ENCODE measurements around the gene JARID2.

Gene JARID2

GRCh38 chr6:15350386-15351083 lies 104.7 kb downstream of the JARID2 start:
- Histone ChIP-seq H3K36me3 (no peaks in the 10 kb centered on the region; the same call in 1 of the 2 replicates), H3K4me3 (ENCODE audit: low read depth, low read length) (no peak overlapping the region), H3K9me3 (ENCODE audit: severe bottlenecking) (no peaks in the 10 kb centered on the region), H3K27me3 (ENCODE audit: insufficient read depth, low read depth, severe bottlenecking) (no peaks in the 10 kb centered on the region), H3K27ac (no peak overlapping the region)
- TF ChIP-seq CTCF (IDR thresholded peaks at IDR 0.05; ENCODE audit: low read depth, low read length), result no peak
- DNase-seq, result no peak

- no peak overlapping the region for H3K27ac ChIP-seq
- no peak for TF ChIP-seq CTCF (IDR thresholded peaks at IDR 0.05; ENCODE audit: low read depth, low read length)
- no peak overlapping the region for H3K4me3 ChIP-seq (ENCODE audit: low read depth, low read length)
- H3K27me3 ChIP-seq (ENCODE audit: insufficient read depth, low read depth, severe bottlenecking), result no peaks in the 10 kb centered on the region
- DNase-seq, result no peak
- no peaks in the 10 kb centered on the region; the same call in 1 of the 2 replicates for H3K36me3 ChIP-seq
- no peaks in the 10 kb centered on the region for H3K9me3 ChIP-seq (ENCODE audit: severe bottlenecking)
Measured at GRCh38 chr6:15351631-15352030, 105.8 kb downstream of the JARID2 start.

DNA sequence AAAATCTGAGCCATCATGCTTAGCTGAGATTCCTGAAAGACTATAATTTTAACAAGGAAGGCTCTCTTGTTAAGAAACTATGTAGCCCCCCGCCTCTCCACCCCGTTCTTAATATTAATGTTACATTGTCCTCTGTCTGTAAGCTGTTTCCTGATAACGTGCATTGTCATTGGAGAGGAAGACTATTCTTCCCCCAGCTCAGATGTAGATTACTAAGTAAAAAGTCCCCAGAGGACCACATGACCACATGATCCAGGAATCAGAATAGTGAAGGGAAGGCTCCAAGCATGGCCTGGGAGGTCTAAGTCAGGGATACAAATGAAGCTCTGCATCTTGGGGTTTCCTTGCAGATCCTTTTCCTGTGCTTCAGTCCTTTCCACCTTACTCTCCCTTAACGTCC lies 106.4 kb downstream of the JARID2 start:
- no peak for DNase-seq
- Histone ChIP-seq H3K27ac (no peak overlapping the region), H3K36me3 (no peaks in the 10 kb centered on the region; the same call in 1 of the 2 replicates), H3K9me3 (ENCODE audit: severe bottlenecking) (no peaks in the 10 kb centered on the region), H3K27me3 (ENCODE audit: insufficient read depth, low read depth, severe bottlenecking) (no peaks in the 10 kb centered on the region), H3K4me3 (ENCODE audit: low read depth, low read length) (no peak overlapping the region)
- no peak for TF ChIP-seq CTCF (IDR thresholded peaks at IDR 0.05; ENCODE audit: low read depth, low read length)

DNA sequence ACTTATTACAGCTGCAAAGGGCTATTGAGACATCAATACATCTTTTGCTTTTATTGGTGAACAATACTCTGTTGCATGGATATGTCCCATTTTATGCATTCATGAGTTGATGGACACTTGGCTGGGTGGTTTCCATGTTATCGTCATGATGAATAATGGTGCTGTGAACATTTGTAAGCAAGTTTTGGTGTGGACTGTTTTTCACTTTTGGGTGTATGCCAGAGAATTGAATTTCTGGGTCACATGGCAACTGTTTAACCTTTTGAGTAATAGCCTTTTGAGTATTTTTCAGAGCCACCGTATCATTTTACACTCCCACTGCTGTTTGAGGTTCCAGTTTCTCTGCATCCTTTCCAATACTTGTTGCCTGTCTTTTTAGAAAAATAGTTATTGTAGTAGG lies 107.0 kb downstream of the JARID2 start:
- Histone ChIP-seq H3K27ac (no peak overlapping the region), H3K27me3 (ENCODE audit: insufficient read depth, low read depth, severe bottlenecking) (no peaks in the 10 kb centered on the region), H3K4me3 (ENCODE audit: low read depth, low read length) (no peak overlapping the region), H3K9me3 (ENCODE audit: severe bottlenecking) (no peaks in the 10 kb centered on the region), H3K36me3 (no peaks in the 10 kb centered on the region; the same call in 1 of the 2 replicates)
- no peak for TF ChIP-seq CTCF (IDR thresholded peaks at IDR 0.05; ENCODE audit: low read depth, low read length)
- DNase-seq, result no peak

GRCh38 chr6:15355683-15356099 lies 109.8 kb downstream of the JARID2 start:
- DNase-seq, result no peak
- no peak for TF ChIP-seq CTCF (IDR thresholded peaks at IDR 0.05; ENCODE audit: low read depth, low read length)
- H3K36me3 ChIP-seq, result no peaks in the 10 kb centered on the region
- no peaks in the 10 kb centered on the region for H3K9me3 ChIP-seq (ENCODE audit: severe bottlenecking)
- H3K4me3 ChIP-seq (ENCODE audit: low read depth, low read length), result no peak overlapping the region
- no peak overlapping the region for H3K27ac ChIP-seq
- H3K27me3 ChIP-seq (ENCODE audit: insufficient read depth, low read depth, severe bottlenecking), result no peaks in the 10 kb centered on the region

DNA sequence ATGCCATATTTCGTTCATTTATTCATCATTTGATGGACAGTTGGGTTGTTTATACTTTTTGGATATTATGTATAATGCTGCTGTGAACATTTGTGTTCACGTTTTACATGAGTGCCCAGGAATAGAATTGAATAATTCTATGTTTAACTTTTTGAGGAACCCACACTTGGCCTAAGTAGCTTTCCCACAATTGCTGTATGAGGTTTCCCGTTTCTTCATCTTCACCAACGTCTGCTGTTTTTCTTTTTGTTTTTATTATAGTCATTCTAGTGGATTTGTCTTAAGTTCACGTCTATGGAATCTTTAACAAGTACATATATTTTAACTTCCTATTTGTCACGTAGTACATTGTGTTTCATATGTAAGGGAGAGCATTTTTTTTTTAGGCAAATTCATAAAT lies 110.3 kb downstream of the JARID2 start:
- Histone ChIP-seq H3K9me3 (ENCODE audit: severe bottlenecking) (no peaks in the 10 kb centered on the region), H3K27me3 (ENCODE audit: insufficient read depth, low read depth, severe bottlenecking) (no peaks in the 10 kb centered on the region), H3K4me3 (ENCODE audit: low read depth, low read length) (no peak overlapping the region), H3K36me3 (no peaks in the 10 kb centered on the region), H3K27ac (no peak overlapping the region)
- DNase-seq, result no peak
- TF ChIP-seq CTCF (IDR thresholded peaks at IDR 0.05; ENCODE audit: low read depth, low read length), result no peak
